H9 (cell line): Measurements from ENCODE around the gene GOLGA8M. TPM values are rescaled to one million over a fixed set of nuclear protein-coding genes. Genes with fewer than 3 reads are reported as not detected.
"Not testable (repeated sequence)": the region's sequence is repeated elsewhere in the genome, so short reads cannot be mapped to it uniquely, and the experiment has no call there.

Experiments
- DNase-seq: peaks from one replicate; pipeline ENCODE4 v3.0.0-alpha.2; 2017
- H2AFZ ChIP-seq: one replicate; pipeline ENCODE4 v1.6.1; 2013; ENCODE audit warnings: mild to moderate bottlenecking, low read length, control low read depth, moderate library complexity
- H2AK5ac ChIP-seq: 2 replicates; pipeline ENCODE4 v1.6.1; 2013; ENCODE audit warnings: low read length, control low read depth, mixed read lengths; ENCODE audit not compliant: insufficient read length
- H2BK120ac ChIP-seq: one replicate; pipeline ENCODE4 v1.6.1; 2013; ENCODE audit warnings: low read depth, mild to moderate bottlenecking, low read length, control low read depth, inconsistent platforms; ENCODE audit not compliant: poor library complexity, severe bottlenecking
- H2BK12ac ChIP-seq: 2 replicates; pipeline ENCODE4 v1.6.1; 2013; ENCODE audit warnings: low read length, control low read depth, mixed read lengths, low read depth; ENCODE audit not compliant: insufficient read length
- H2BK15ac ChIP-seq: 2 replicates; pipeline ENCODE4 v1.6.1; 2013; ENCODE audit warnings: low read depth, low read length, control low read depth
- H2BK20ac ChIP-seq: one replicate; pipeline ENCODE4 v1.6.1; 2013; ENCODE audit warnings: low read depth, mild to moderate bottlenecking, low read length, control low read depth, inconsistent platforms; ENCODE audit not compliant: poor library complexity, severe bottlenecking
- H2BK5ac ChIP-seq: 2 replicates; pipeline ENCODE4 v1.6.1; 2013; ENCODE audit warnings: low read length, control low read depth, mixed read lengths; ENCODE audit not compliant: insufficient read length
- H3K14ac ChIP-seq: 2 replicates; pipeline ENCODE4 v1.6.1; 2013; ENCODE audit warnings: low read length, control low read depth; ENCODE audit not compliant: insufficient read depth
- H3K18ac ChIP-seq: 2 replicates; pipeline ENCODE4 v1.6.1; 2013; ENCODE audit warnings: low read depth, mild to moderate bottlenecking, mixed read lengths, low read length, control low read depth; ENCODE audit not compliant: insufficient read length
- H3K23ac ChIP-seq: 2 replicates; pipeline ENCODE4 v1.6.1; 2013; ENCODE audit warnings: low read length, control low read depth, mixed read lengths, low read depth; ENCODE audit not compliant: insufficient read length
- H3K23me2 ChIP-seq: 2 replicates; pipeline ENCODE4 v1.6.1; 2013; ENCODE audit warnings: low read depth, mild to moderate bottlenecking, mixed read lengths, low read length, control low read depth; ENCODE audit not compliant: insufficient read length, poor library complexity, severe bottlenecking
- H3K27ac ChIP-seq: 2 replicates; pipeline ENCODE4 v1.5.1; 2013; ENCODE audit warnings: low read length, control low read depth, mixed read lengths, low read depth; ENCODE audit not compliant: insufficient read length
- H3K27me3 ChIP-seq: 2 replicates; pipeline ENCODE4 v1.6.1; 2013; ENCODE audit warnings: low read length, control low read depth, inconsistent platforms; ENCODE audit not compliant: insufficient read depth
- H3K4ac ChIP-seq: 2 replicates; pipeline ENCODE4 v1.6.1; 2013; ENCODE audit warnings: low read depth, mild to moderate bottlenecking, control low read depth, inconsistent platforms, low read length, moderate library complexity
- H3K4me1 ChIP-seq: 2 replicates; pipeline ENCODE4 v1.6.1; 2013; ENCODE audit warnings: low read length, control low read depth, inconsistent platforms; ENCODE audit not compliant: insufficient read depth
- H3K4me2 ChIP-seq: 2 replicates; pipeline ENCODE4 v1.6.1; 2013; ENCODE audit warnings: low read length, control low read depth, mixed read lengths; ENCODE audit not compliant: insufficient read length, insufficient read depth
- H3K56ac ChIP-seq: 2 replicates; pipeline ENCODE4 v1.6.1; 2013; ENCODE audit warnings: low read depth, mild to moderate bottlenecking, mixed read lengths, low read length, control low read depth; ENCODE audit not compliant: insufficient read length
- H3K79me1 ChIP-seq: 2 replicates; pipeline ENCODE4 v1.6.1; 2013; ENCODE audit warnings: low read depth, mild to moderate bottlenecking, moderate library complexity, low read length, control low read depth, inconsistent platforms; ENCODE audit not compliant: insufficient read depth, poor library complexity, severe bottlenecking
- H3K79me2 ChIP-seq: 2 replicates; pipeline ENCODE4 v1.6.1; 2013; ENCODE audit warnings: low read length, control low read depth, inconsistent platforms; ENCODE audit not compliant: insufficient read depth
- H3K9ac ChIP-seq: 2 replicates; pipeline ENCODE4 v1.6.1; 2013; ENCODE audit warnings: low read length, control low read depth, mixed read lengths; ENCODE audit not compliant: insufficient read length; ENCODE audit errors: extremely low read depth
- H3K9me3 ChIP-seq: one replicate; pipeline ENCODE4 v1.6.1; 2013; ENCODE audit warnings: low read depth, low read length, inconsistent platforms; ENCODE audit not compliant: control insufficient read depth
- H3T11ph ChIP-seq: one replicate; pipeline ENCODE4 v1.6.1; 2013; ENCODE audit warnings: mild to moderate bottlenecking, low read length, control low read depth, inconsistent platforms
- H4K20me1 ChIP-seq: one replicate; pipeline ENCODE4 v1.6.1; 2013; ENCODE audit not compliant: control insufficient read depth, insufficient read length, insufficient read depth
- H4K5ac ChIP-seq: 2 replicates; pipeline ENCODE4 v1.6.1; 2013; ENCODE audit warnings: low read depth, mild to moderate bottlenecking, mixed read lengths, low read length, control low read depth; ENCODE audit not compliant: insufficient read length
- H4K8ac ChIP-seq: replicated peaks from 2 replicates; pipeline ENCODE4 v1.6.1; 2013; ENCODE audit warnings: low read length, control low read depth, mixed read lengths, low read depth; ENCODE audit not compliant: insufficient read length
- H4K91ac ChIP-seq: 2 replicates; pipeline ENCODE4 v1.6.1; 2013; ENCODE audit warnings: low read depth, mild to moderate bottlenecking, moderate library complexity, mixed read lengths, low read length, control low read depth; ENCODE audit not compliant: insufficient read length
- H3K27ac Mint-ChIP-seq, 3 experiments: 2 replicates in 2 of 3; 3 replicates in 1 of 3; pipeline ENCODE4 v1.8.0; 2020 to 2021; ENCODE audit warnings: mixed read lengths in 3 of 3, mild to moderate bottlenecking in 1 of 3, moderate library complexity in 1 of 3
- H3K27me3 Mint-ChIP-seq: 2 replicates; pipeline ENCODE4 v1.8.0; 2021; ENCODE audit warnings: low read depth, mild to moderate bottlenecking, moderate library complexity, mixed read lengths
- H3K36me3 Mint-ChIP-seq, 3 experiments: 2 replicates in 2 of 3; 3 replicates in 1 of 3; pipeline ENCODE4 v1.8.0; 2020 to 2021; ENCODE audit warnings: low read depth in 3 of 3, mixed read lengths in 3 of 3; ENCODE audit not compliant: insufficient read depth in 1 of 3
- H3K4me1 Mint-ChIP-seq, 2 experiments: 2 replicates each; pipeline ENCODE4 v1.8.0; 2020; ENCODE audit warnings: mixed read lengths in 2 of 2
- H3K4me3 Mint-ChIP-seq, 2 experiments: 2 replicates in 1 of 2; 3 replicates in 1 of 2; pipeline ENCODE4 v1.8.0; 2020 to 2021; ENCODE audit warnings: mild to moderate bottlenecking in 2 of 2, mixed read lengths in 2 of 2, moderate library complexity in 1 of 2
- H3K9me3 Mint-ChIP-seq, 2 experiments: 2 replicates in 1 of 2; 3 replicates in 1 of 2; pipeline ENCODE4 v1.8.0; 2020; ENCODE audit warnings: mild to moderate bottlenecking in 2 of 2, mixed read lengths in 2 of 2, moderate library complexity in 1 of 2
- WGBS: extraction: QIAGEN DNeasy Blood & Tissue Kit; methylation state at CpG from one replicate; pipeline ENCODE4 v1.1.7; 2013; ENCODE audit warnings: missing lambda C conversion rate, low lambda C conversion rate, mixed read lengths; ENCODE audit not compliant: insufficient read length; ENCODE audit errors: extremely low coverage; 5-methylcytosine and 5-hydroxymethylcytosine counted together
- total RNA-seq: library from RNA; stranded (reverse); gene quantifications from 2 replicates; pipeline ENCODE4 v1.2.1, GENCODE V29; 2021

The GOLGA8M gene
- total RNA-seq, 1 experiment from 2014 or later = not detected

GRCh38 chr15:28652538-28652937, 59.7 kb downstream of the GOLGA8M start:
- WGBS = 100% methylated on average over 1 of the region's 10 CpGs
- peak overlapping the region in 2 of 3 experiments; percentile 2 to 91; a peak in 4 of 7 replicates for H3K27ac Mint-ChIP-seq
- H3K4me3 Mint-ChIP-seq = not testable (repeated sequence)

More at GRCh38 chr15:28652538-28652937, 59.7 kb downstream of the GOLGA8M start:
- H3T11ph ChIP-seq, H2BK12ac ChIP-seq, H4K91ac ChIP-seq, H3K4me1 ChIP-seq, H3K23ac ChIP-seq, H4K8ac ChIP-seq, H2BK120ac ChIP-seq, H3K27ac ChIP-seq, H2BK15ac ChIP-seq, H3K4me2 ChIP-seq, H3K79me2 ChIP-seq, H3K27me3 Mint-ChIP-seq, H3K79me1 ChIP-seq, H3K4me1 Mint-ChIP-seq, H3K4ac ChIP-seq, H4K20me1 ChIP-seq, H3K27me3 ChIP-seq, H2BK20ac ChIP-seq, H2AFZ ChIP-seq, H3K23me2 ChIP-seq, H3K18ac ChIP-seq, H2BK5ac ChIP-seq, H3K14ac ChIP-seq, H3K56ac ChIP-seq, H3K9me3 Mint-ChIP-seq, H2AK5ac ChIP-seq, H3K9me3 ChIP-seq, H3K9ac ChIP-seq, H4K5ac ChIP-seq: not testable (repeated sequence)
- H3K36me3 Mint-ChIP-seq = peaks cover 8 to 13% (median 9%) of the 10 kb centered on the region in 3 experiments
- peak; percentile 2 for DNase-seq

Other genes starting within 250 kb of the GOLGA8M start
- not detected in 2 replicates for gene GOLGA8G, start 179.4 kb downstream of the GOLGA8M start, total RNA-seq
- gene GOLGA6L25, start 158.9 kb downstream of the GOLGA8M start, total RNA-seq = not detected in 2 replicates
- not detected in 2 replicates for gene GOLGA6L7, start 136.2 kb upstream of the GOLGA8M start, total RNA-seq
- 12.2 and 14.3 TPM in 2 replicates for gene APBA2, start 173.6 kb upstream of the GOLGA8M start, total RNA-seq